Measurements from ENCODE around the gene IGSF21.

Gene IGSF21

DNA sequence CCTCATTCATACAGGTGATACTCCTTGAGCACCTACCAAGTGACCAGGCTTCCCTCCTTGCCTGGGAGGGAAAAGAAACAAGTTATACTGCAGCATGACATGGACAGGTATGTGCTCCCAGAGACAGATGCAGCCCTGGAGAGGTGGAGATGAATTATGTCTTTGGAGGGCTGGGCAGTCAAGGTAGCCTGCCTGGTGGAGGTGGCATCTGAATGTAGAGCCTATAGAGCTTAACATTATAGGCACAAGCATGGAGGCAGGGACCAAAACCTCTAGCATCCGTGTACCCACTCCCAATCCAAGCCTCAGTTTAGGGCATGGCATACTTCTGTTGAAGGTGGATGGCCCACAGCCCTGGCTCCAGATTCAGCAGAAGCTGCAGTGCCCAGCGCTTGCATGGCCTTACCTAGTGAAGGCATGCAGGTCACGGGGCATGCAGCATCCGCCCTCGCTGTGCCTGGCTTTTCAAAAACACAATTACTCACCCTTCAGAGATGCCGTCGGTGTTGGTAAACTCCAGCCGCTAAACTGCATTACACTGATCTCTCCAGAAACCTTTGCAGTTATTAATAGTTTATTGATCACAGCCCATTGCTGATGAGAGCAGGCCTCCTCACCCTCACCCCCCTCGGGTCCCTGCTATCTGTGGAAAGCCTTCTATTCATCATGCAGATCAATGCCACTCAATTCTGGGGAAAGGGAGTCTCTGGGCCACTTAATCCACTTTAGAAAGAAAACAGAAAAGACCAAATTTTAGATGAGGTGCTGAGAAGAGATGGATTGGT, 222.1 kb downstream of the IGSF21 start:
- H3K27ac ChIP-seq, result no peak overlapping the region
- no peak for TF ChIP-seq CTCF (conservative IDR thresholded peaks at IDR 0.05)

GRCh38 chr1:18332576-18332975, 225.0 kb downstream of the IGSF21 start:
- H3K27ac ChIP-seq, result no peak overlapping the region
- no peak for TF ChIP-seq CTCF (conservative IDR thresholded peaks at IDR 0.05)

DNA sequence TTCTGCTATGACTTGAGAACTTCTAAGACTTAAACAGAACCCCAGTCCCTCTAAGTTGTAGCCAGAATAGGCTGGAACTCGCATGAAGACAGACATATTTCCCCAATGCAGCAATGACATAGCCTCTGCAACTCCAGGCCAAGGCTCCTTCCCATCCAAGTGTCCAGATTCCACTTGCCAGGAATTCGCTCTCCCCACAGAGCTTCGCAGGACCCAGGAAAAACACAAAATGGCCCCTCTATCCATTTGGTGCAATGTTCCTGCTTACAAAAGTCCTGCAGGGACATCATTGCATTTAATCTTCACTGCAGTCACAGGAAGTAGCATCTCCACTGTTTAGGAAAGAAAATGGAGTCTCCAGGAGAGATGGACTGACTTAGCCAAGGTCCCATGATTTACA, 225.6 kb downstream of the IGSF21 start:
- no peak for TF ChIP-seq CTCF (conservative IDR thresholded peaks at IDR 0.05)

DNA sequence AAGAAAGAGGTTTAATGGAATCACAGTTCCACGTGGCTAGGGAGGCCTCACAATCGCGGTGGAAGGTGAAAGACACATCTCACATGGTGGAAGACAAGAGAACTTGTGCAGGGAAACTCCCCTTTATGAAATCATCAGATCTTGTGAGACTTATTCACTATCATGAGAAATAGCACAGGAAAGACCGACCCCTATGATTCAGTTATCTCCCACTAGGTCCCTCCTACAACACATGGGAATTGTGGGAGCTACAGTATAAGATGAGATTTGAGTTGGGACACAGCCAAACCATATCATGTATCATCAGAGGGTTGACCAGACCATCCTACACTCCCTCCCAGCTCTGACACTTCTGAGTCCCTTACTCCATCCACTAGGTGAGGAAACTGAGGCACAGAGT, 229.2 kb downstream of the IGSF21 start:
- no peak for TF ChIP-seq CTCF (conservative IDR thresholded peaks at IDR 0.05)
- no peak overlapping the region for H3K27ac ChIP-seq

More for the DNA sequence above, 225.6 kb downstream of the IGSF21 start:
- no peak overlapping the region for H3K27ac ChIP-seq

- no peak for TF ChIP-seq CTCF (conservative IDR thresholded peaks at IDR 0.05)
- no peak overlapping the region for H3K27ac ChIP-seq
These were observed 230.2 kb downstream of the IGSF21 start for GRCh38 chr1:18337757-18338156.

- H3K27ac ChIP-seq, result no peak overlapping the region
- no peak for TF ChIP-seq CTCF (conservative IDR thresholded peaks at IDR 0.05)
These were observed 231.6 kb downstream of the IGSF21 start for GRCh38 chr1:18339161-18339560.

DNA sequence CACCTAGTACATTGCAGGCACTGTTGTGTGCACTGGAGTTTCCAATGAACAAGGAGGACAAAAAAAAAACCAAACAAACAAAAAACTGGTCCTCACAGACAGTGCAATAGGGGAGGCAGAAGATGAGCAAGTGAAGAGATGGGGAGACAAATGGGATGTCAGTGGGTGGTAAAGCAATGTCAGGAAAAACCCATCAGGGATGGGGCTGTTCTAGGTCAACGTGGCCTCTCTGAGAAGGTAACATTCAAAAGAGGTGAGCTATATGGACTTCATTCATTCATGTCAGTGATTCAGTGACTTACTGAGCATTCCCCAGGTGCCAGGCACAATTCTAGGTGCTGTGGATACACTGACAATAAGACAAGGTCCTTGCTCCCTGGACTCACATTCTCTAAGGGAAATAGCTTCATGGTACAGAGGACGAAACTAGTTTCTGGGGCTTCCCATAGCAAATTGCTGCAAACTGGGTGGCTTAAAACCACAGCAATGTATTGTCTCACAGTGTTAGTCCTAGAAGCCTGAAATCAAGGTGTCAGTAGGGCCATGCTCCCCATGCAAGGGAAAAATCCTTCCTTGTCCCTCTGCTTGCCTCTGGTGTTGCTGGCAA, 232.7 kb downstream of the IGSF21 start:
- TF ChIP-seq CTCF (conservative IDR thresholded peaks at IDR 0.05), result no peak
- no peak overlapping the region for H3K27ac ChIP-seq
